Left kidney (tissue), 2 donors: ENCODE results near the gene GGT5. TPM values are rescaled to one million over a fixed set of nuclear protein-coding genes. Genes with fewer than 3 reads are reported as not detected.
"Not testable (repeated sequence)": the region's sequence is repeated elsewhere in the genome, so short reads cannot be mapped to it uniquely, and the experiment has no call there.

Source experiments
- DNase-seq: peaks from one replicate; pipeline ENCODE4 v3.0.0-alpha.2; 2013
- polyA plus RNA-seq: library from polyadenylated mRNA; unstranded; fragments of 120-200 nt; gene quantifications from one replicate; pipeline ENCODE4 v1.2.1, GENCODE V29; 2013; ENCODE audit not compliant: insufficient read length

GGT5 gene
- polyA plus RNA-seq, 1 donor = 18.3 TPM

DNA sequence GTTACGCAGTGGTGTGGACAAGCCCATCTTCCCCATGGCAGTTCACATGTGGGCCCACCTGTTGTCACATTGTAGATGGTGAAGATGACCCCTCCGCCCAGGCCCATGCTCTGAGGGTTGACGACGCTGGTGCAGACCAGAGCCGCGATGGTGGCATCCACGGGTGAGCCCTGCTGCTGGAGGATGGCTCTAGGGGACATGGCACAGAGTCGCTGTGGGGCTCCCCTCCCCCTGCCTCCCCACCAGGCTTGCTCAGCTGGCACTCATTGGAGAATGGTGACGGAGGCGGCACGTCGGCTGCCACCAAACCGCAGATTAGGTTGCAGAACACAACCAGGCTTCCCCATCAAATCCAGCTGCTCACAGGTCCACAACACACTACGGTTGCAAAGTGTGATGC lies 11.1 kb downstream of the GGT5 start:
- DNase-seq = no peak

DNA sequence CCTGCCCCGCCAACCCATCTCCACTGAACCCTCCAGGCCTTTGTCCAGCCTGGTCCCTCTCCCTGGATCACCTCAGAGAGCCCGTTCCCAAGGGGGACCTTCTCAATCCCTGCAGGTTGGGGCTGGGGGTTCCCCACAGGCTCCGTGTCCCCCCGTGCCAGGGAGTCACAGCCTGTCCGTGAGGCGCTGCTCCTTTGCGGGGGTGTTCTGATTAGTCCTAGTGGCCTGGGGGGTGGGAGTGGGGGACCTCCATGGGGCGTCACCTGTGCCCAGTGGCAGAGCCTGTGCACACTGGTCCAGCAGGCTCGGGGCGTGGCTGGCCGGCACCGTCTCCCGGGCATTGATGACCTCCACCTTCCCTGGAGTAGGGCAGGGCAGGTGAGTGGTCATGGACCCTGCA lies 11.6 kb downstream of the GGT5 start:
- DNase-seq = no peak

DNA sequence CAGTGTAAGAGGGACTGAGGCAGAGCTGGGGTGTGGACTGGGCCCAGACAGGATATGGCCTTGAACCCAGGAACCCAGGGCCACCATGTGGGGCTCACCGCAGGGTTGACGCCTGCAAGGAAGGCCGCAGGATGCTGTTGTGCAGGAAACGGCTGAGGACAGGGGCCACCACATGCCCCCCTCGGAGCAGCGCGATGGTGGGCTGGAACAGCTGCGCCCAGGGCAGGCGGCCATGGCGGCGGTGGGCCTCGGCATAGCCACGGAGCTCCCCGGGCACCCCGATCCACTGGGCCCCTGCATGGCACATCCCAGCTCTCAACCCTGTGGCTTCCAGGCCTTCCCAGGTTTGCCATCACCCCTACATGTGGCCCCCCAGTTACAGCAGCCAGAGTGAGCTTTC lies 12.2 kb downstream of the GGT5 start:
- DNase-seq = no peak

DNA sequence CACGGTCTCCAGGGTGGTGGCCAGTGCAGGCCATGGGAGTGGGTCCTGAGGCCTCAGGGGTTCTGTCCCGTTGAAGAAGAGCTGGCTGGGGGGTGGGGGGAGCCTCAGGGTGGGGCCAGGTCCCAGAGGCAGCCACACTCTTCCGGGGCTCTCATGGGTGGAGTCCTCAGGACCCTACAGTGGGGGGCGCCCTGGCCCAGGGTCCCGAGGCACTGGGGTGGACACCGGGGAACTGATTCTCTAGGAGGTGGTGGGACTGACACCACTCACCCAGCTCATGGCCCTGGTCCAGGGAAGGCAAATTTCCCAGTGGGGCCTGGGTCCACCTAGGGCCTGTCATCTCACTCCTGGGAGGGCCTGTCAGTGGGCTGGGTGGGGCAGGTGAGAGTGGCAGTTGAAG lies 12.8 kb downstream of the GGT5 start:
- no peak for DNase-seq

DNA sequence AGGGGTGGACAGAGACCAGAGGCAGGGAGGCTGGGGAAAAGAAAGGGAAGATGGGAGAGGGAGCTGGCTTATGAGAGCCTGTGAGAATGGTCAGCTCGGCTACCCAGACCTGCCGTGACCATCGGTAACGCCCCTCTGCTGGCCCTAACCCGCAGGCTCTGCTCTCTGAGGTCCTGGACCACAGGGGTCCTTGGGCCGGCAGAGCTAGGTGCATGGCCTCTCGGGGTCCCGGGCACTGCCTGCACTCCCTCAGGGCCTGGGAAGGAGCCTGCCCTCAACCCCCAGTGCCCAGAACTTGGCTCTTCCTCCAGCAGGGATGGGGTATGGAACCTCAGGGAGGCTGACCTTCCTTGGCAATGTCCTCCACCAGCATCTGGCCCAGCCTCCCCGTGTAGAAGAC lies 13.2 kb downstream of the GGT5 start:
- DNase-seq = no peak

DNA sequence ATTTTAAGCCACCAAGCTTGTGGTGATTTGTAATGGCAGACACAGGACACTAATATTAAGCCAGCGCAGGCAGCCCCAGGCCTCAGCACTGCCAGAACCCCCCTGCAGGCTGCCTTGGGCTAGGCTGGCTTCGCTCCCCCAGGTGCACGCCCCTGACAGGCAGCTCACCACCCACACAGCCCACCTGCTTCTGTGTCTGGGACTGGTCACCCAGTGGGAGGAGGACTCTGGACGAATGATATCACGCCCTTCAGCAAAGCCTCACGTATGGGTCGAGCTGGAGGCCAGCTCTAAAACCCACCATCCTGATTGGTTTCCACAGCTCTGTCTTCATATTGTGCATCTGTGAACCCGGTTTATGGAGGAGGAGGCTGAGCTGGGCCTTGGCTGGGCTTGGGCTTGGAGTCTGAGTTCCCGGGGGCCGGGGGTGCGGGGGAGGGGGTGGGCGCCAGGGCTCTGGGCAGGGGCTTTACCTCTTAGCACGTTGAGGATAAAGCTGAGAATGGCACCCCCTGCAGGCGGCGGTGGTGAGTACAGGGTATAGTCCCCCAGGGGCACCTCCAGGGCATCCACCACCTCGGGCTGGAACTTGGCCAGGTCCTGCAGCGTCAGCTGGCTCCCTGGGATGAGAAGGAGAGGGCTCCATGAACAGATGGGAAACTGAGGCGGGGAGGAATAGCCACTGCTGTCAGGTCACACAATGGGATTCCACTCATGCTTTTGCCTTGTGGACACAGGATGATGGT lies 13.8 kb downstream of the GGT5 start:
- no peak for DNase-seq

DNA sequence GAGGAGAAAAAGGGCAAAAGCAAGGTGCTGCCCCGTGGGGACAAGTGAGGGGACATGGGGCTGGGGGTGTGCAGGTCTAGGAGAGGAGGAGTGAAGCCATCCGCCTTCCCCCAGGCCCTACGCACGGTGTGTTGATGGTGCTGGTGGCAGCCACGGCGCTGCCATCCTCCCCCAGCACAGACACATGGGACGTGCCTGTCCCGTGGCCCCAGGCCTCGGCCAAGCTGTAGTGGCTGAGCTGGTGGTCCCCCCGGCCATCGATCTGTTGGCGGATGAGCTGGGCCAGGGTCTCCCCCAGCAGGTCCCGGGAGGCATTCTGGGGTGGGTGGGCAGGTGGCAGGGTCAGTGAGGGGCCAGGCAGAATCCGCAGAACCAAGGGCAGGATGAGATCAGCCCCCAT lies 18.9 kb downstream of the GGT5 start:
- DNase-seq = no peak

DNA sequence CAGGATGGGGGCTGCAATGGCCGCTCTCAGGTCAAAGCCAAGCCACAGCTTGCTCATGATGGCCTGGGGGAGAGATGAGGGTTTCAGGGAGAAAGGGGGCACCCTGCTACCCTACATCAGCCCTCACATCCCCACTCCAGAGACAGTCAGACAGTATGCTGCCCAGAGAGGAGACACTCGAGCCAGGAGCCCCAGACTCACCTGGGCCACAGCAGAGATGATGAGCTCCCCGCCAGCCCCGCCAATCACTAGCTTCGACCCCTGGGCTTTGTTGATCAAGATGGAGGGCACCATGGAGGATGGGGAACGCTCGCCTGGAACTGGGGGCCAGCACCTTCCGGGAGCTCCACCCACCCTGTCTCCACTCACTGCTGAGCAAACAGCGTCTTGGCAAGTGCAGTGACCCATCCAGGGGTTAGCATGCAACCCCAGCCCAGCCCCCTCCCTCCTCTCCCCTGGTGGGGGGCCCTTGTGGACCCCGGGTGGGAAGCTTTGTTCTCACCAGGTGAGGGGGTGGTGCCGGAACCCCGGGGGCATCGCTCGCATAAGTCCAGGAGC lies 19.8 kb downstream of the GGT5 start:
- DNase-seq = no peak

DNA sequence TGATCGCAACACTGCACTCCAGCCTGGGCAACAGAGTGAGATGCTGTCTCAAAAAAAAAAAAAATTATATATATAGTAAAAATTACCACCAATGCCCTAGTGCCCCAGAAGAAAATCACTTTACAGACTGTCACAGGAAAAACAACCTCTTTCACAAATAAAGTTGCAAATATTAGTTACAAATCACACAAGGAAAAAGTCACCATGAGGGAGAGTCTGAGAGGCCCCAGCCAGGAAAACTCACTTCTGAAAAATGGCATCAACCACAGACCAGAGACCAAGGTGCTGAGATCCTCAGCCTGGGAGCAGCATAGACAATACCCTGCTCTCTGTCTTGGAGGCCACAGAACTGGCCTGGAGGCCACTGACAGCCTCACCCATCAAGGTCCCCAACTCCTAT lies 20.4 kb downstream of the GGT5 start:
- no peak for DNase-seq

DNA sequence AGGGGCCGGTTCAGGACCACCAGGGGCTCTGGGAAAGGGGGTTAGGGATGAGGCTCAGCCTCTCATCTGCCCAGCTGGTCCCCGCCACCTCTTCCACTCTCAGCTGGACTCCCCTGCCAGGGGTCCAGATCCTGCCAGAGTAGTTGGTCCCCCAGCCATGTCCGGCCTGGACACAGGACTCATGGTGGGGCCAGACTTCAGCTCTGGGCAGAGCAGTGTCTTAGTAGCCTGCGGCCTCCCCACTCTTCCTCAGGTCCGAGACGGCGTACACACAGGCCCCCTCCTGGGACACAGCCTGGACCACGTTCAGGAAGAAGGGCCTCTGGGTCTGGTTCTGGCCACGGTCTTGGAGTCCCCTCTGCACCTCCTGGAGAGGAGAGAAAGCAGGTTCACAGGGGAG lies 25.1 kb downstream of the GGT5 start:
- DNase-seq = no peak

DNA sequence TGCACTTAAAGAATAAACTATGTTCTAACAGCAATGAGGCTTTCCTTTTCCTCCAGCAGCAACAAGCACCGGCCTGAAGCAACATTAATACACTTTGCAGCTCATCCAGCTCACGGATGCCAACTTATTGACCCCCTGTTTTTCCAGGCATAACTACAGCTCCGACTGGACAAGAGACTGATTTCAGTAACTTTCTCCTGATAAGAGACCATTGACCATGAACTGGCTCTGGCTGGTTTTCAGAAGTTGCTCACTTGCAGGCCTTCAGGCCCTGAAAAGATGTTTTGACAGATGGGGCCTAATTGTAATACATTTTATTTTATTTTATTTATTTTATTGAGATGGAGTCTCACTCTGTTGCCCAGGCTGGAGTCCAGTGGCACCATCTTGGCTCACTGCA lies 27.5 kb downstream of the GGT5 start:
- no peak for DNase-seq

DNA sequence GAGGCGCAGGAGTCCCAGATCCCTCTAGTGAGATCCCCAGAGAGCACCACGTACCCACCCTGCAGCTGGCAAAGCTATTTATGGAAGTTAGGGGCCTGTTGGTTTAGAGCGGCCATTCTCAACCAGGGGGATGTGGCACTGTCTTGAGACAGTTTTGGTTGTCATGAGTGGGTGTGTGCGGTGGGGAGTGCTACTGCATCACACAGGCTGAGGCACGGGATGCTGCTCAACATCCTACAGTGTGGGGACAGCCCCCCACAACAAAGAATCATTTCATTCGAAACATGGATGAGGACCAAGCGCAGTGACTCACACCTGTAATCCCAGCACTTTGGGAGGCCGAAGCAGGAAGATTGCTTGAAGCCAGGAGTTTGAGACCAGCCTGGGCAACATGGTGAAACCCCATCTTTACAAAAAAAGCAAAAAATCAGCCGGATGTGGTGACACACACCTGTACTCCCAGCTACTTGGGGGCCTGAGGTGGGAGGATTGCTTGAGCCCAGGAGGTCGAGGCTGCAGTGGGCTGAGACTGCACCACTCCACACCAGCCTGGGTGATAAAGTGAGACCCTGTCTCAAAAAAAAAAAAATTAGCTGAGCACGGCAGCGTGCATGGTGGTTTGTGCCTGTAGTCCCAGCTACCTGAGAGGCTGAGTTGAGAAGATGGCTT lies 28.2 kb downstream of the GGT5 start:
- DNase-seq = no peak

DNA sequence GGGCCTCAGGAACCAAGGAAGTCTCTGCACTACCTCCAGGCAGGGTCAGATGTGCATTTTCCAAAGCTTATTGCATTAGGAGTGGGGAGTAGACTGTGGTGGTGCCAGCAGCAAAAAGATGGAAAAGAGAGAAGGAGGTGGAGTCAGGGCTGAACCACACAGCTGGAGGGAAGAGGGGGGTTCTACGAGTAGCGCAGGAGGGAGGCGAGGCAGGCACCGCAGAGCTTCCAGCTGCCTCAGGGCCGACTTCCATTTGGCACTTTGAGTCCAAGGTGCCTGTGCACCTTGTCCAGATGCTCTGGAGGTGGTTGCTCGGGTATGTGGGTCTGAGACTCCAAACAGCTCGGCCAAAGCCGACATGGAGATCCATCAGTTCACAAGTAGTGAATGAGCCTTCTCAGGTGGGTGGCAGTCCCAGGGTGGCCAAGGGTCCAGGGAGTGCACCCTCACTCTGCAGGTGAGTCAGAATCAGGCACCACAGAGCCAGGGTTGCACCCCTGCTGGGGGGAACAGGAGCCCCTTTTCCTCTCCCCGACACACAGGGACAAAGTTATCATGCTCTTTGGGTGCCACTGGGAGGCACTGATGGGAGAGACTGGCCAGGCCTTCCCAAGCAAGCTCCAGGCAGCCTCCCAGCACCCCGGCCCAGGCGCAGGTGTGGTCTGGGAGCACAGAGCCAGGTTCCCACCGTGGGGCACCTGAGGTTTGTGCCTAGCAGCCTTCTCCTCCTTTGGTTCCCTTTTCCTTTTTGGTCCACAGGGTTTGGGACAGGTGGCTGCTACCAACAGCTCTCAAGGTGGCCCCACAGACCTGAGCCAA lies 30.2 kb downstream of the GGT5 start:
- DNase-seq = no peak

DNA sequence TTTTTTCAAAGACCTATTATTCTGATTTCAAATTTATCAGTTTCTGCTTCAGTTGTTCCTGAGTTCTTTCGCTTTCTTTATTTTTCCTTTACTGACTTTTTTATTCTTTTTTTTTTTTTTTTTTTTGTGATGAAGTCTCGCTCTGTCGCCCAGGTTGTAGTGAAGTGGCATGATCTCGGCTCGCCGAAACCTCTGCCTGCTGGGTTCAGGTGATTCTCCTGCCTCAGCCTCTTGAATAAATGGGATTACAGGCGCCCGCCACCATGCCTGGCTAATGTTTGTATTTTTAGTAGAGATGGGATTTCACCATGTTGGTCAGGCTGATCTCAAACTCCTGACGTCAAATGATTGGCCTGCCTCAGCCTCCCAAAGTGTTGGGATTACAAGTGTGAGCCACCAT lies 31.8 kb downstream of the GGT5 start:
- not testable (repeated sequence) for DNase-seq

DNA sequence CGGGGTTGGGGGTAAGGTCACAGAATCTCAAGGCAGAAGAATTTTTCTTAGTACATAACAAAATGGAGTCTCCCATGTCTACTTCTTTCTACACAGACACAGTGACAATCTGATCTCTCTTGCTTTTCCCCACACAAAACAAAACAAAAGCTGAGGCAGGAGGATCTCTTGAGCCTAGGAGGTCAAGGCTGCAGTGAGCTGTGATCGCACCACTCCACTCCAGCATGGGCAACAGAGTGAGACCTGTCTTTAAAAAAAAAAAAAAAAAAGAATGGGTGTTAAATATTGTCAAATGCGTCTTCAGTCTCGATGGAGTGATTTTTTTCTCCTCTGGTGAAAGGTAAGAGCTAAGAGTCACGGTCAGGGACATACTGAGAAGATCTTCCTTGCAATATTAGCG lies 33.2 kb downstream of the GGT5 start:
- not testable (repeated sequence) for DNase-seq

DNA sequence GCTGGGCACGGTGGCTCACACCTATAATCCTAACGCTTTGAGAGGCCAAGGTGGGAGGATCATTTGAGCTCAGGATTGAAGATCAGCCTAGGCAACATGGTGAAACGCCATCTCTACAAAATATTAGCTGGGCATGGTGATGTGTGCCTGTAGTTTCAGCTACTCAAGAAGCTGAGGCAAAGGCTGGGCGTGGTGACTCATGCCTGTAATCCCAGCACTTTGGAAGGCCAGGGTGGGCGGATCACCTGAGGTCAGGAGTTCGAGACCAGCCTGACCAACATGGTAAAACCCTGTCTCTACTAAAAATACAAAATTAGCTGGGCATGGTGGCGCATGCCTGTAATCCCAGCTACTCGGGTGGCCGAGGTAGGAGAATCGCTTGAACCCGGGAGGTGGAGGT lies 34.5 kb downstream of the GGT5 start:
- not testable (repeated sequence) for DNase-seq

DNA sequence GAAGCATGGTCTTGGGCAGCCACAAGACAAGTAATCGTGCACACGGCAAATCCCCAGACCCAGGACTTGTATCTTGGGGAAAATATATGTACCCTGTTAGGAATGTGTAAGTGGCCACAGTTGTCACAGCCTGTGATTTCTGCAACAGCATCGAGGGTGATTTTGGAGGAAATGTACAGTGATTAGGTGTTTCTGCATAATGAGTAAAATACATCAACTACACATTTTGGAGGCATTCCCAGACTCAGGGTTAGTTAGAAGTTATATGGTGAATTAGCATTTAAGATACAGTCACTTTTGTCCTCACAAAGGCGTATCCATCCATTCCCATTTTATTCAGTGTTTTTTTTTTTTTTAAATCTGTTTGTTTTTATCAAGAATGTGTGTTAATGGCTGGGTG lies 35.2 kb downstream of the GGT5 start:
- DNase-seq = no peak

DNA sequence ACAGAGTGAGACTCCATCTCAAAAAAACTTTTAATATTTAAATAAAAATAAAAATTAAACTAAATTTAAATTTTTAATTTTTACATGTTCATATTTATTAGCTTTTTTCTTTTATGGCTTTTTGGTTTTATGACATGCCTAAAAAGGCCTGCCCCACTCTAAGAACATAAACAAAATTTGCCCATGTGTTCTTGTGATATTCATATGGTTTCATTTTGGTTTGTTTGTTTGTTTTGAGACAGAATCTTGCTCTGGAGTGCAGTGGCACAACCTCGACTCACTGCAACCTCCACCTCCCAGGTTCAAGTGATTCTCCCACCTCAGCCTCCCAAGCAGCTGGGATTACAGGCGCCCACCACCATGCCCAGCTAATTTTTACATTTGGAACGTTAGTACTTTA lies 35.9 kb downstream of the GGT5 start:
- no peak for DNase-seq

DNA sequence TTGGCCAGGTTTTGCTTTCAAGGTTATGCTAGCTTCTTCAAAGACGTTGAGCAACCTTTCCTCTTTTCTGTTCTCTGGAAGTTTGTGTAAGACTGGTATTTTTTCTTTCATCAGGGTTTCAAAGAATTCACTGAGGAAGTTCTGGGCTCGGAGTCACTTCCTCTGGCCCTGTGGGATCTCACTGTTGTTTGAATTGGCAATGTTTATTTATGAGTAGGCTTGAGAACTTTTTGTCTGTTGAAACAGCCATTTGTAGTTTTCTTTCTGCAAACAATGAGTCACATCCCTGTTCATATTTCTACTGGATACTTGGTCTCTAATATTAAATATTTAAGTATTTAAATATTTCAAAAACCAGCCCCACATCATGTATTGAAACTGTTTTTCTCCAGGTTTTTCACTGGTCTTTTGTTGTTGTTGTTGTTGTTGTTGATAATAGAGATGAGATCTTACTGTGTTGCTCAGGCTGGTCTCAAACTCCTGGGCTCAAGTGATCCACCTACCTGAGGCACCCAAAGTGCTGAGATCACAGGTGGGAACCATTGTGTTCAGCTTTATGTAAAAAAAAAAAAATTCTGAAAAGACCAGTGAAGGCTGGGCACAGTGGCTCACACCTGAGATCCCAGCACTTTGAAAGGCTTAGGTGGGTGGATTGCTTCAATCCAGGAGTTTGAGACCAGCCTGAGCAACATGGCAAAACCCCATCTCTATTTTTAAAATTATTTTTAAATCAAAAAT lies 36.7 kb downstream of the GGT5 start:
- no peak for DNase-seq

DNA sequence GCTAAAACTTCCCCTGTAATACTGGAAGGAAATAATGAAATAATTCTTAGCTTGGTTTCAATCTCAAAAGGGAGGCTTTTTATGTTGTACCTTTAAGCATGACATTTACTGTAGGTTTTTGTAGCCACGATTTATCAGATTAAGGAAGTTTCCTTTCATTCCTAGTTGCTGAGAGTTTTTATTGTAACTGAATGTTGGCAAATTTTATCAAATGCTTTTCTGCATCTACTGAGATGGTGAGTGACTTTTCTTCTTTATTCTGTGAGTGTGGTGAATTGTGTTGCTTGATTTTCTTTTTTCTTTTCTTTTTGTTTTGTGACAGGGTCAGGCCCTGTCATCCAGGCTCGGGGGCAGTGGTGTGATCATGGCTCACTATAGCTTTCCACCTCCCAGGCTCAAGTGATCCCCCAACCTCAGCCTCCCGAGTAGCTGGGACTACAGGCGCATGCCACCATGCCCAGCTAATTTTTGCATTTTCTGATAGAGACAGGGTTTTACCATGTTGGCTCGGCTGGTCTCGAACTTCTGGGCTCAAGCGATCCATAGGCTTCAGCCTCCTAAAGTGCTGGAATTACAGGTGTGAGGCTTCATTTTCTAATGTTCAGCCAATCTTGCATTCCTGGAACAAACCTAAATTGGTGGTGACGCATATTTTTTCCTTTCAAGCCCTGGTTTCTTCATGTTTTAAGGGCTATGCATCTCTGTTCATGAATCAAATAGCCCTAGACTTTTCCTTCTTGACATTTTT lies 37.4 kb downstream of the GGT5 start:
- DNase-seq = no peak
